Vagina (tissue), 2 donors: ENCODE data around the gene ZFHX3.

Experiments used
- CTCF ChIP-seq, 3 experiments: fragments of 450-650 bp in 2 of 3; fragments of 200-600 bp in 1 of 3; sonication (generic) in 1 of 3; IDR thresholded peaks; one replicate each; pipeline ENCODE4 v1.5.1; 2017 to 2019; ENCODE audit warnings: antibody characterized with exemption in 3 of 3, mild to moderate bottlenecking in 2 of 3, moderate library complexity in 2 of 3
- POLR2AphosphoS5 ChIP-seq, 2 donors: sonication (generic); formaldehyde crosslinking; IDR thresholded peaks; one replicate each; pipeline ENCODE4 v1.9.0; 2017; ENCODE audit warnings: antibody characterized with exemption in 2 of 2, mild to moderate bottlenecking in 2 of 2, low read depth in 1 of 2; ENCODE audit not compliant: insufficient read depth in 1 of 2

GRCh38 chr16:72805486-72805885, 242.4 kb downstream of the ZFHX3 start:
- no peak for TF ChIP-seq CTCF (IDR thresholded peaks at IDR 0.05)
- TF ChIP-seq POLR2AphosphoS5 (IDR thresholded peaks at IDR 0.05; ENCODE audit: insufficient read depth in 1 of 2, low read depth in 1 of 2) = no peak
